Measurements from ENCODE around the gene LAMC2.

The LAMC2 gene

DNA sequence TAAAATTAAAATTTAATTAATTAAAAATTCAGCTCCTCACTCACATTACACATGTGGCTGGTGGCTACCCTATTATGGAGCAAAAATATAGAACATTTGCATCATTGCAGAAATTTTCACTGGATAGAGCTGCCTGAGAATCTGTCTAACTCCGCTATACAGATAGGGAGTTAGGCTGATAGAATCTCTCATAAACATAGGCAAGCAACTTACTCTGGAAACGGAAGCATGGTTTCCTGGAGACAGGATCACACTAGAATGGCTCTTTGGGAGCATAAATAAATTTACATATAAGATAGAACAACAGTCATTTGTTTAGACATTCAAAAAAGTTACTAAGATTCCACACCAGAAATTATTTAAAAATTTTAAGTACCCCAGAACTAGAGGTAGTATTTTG is 12.2 kb upstream of the LAMC2 start:
- DNase-seq (ENCODE audit: low spot score) = no peak

DNA sequence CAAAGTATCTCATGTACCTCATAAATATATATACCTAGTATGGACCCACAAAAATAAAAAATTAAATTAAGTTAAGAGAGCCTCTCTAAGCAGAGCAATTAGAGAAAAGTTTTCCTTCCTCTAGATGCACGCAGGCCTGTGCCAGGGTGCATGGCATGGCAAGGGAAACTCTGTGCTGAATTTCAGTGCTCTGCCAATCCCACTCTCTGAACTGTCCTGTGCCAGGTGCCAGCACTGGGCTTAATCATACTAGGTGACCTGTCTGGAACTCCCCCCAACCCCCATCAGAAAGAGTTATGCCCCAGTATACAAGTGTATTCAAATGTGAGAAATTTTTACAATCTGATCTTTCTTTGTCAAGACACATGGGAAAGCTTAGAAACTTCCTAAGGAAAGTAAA is 10.4 kb upstream of the LAMC2 start:
- DNase-seq (ENCODE audit: low spot score) = no peak

DNA sequence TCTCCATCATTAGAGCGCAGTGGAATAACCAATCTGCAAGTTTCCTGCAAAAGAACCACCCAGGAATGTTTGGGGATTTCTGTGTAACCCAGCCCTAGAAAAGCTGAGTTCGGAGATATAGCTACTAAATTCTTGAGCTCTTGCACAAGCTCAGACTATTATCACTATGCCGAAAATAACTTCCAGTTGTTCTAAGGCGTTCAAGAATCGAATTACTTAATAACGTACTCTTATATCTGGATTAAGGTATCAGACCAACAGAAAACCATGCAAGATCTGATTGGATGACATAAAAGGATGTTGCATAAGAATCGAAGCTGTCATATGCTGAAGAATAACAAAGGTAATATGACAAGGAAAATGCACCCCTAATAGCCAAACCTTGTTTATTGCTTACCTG is 7.5 kb upstream of the LAMC2 start:
- DNase-seq (ENCODE audit: low spot score) = no peak

DNA sequence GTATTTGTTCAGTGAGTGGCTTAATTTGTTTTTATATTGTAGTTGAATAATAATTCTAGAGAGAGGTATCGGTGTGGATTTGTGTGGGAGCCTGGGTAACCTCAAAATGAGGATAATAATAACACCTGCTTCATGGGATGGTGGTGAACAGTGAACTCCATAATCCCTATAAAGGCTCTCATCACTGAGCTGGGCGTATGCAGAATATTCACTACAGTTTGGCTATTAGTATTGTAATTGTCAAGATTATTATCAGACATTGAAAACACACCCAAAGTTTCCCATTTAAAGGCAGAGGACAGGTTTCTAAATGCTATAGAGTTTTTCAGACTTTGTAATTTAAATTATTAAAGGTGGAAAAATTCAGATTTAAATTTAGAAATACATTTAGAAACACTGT is 7.0 kb upstream of the LAMC2 start:
- no peak for DNase-seq (ENCODE audit: low spot score)

DNA sequence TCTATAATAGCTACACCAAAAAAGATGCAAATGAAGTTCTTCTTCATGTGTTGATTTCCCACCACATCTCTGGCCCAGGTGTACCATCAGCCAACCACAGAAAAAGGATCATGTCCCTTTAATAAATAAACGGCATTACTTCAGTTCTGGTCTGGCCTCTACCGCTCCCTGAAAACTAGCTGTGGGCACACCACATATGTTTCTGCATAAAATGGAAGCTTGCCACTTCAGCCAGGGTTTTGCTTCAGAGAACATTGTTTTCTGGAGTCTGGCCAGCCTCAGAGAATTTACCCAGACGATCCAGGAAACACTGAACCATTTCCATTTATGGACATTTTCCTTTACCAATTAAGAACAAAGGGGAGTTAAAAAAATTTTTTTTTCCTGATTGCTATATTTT is 5.8 kb upstream of the LAMC2 start:
- DNase-seq (ENCODE audit: low spot score) = no peak

DNA sequence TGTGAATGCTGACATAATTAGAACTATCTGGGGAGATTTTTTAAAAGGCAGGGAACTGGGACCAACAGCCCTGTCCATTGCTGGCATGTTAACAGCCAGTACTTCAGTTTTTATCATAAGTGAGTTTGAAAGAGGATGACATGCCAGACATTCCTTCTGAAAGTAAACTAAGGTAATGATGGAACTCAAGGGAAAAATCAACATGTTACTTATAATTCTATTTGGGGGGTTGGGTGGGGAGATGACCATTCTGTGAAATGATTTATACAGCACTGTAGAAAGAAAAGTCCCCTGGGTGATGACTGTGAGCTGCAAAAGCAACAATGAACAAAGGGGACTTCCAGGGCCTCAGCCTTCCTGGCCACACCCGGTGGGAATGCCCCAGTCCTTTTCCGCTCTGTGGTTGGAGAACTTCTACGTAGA is 5.4 kb upstream of the LAMC2 start:
- DNase-seq (ENCODE audit: low spot score) = no peak

DNA sequence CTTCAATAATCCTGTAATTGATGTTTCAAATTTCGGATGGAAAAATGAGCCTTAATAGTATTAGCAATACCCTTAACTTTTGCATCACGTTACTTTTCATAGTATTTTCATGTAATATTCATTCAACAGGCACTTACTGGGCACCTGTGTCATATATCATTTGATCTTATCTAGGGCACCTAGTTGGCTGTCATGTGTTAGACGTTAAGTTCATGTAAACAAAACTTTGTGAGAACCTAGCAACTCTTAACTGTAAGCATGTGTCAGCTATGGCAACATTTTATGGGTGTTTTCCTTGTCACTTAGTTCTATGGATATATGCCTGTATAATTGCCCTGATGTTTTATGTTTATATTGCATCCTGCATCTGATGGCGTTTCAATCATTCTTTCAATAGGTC is 777 bp downstream of the LAMC2 start:
- no peak for DNase-seq (ENCODE audit: low spot score)

DNA sequence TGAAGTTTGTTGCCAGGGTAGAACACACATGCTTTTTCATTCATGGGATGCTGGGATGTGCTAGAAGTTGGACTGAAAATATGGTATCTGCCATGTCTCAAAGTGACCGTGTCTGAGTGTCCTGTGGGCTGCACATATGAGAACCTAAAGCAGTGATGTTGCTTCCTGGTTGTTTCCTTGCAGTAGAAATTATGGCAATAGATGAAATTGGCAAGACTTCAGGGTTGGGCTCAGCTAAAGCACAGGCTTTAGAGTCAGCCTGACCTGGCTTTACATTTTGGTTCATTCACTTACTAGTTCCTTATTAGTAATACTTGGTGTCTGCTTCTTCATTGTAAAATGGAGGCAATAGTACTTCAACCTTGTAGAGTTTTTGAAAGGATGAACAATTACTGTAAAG is 2.2 kb downstream of the LAMC2 start:
- DNase-seq (ENCODE audit: low spot score) = no peak

DNA sequence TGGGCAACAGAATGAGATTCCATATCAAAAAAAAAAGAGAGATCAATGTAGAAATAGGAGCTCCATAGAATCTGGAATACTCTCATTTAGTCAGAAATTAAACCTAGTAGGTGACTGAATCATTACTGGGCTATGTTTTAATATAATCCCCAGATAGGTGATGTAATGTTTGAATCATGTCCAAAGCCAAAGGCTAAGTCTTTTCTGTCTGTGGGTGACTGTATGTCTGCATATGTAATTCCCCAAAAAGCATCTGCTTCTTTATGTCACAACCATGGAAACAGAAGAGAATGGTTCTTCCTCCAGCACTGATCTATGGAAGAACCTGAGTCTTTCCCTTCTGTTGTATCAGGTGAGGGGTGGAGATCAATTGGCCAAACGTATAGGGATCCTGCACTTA is 5.8 kb downstream of the LAMC2 start:
- DNase-seq (ENCODE audit: low spot score) = no peak

DNA sequence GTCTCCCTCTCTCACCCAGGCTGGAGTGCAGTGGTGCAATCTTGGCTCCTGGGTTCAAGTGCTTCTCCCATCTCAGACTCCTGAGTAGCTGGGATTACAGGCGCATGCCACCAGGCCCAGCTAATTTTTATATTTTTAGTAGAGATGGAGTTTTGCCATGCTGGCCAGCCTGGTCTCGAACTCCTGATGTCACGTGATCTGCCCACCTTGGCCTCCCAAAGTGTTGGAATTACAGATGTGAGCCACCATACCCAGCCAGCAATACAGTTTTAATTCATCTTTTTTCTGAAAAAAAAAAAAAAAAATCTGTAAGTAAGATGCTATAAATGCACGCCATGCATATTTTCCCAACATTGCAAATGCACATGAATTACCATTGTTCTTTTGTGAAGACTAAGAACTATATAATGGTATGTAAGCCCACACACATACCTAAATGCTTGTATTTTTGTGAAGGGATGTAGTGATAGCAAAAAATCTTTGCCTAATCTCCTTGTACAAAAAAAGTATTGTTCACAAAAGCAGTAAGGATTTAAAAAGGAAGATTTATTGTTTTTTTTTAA is 8.0 kb downstream of the LAMC2 start:
- no peak for DNase-seq (ENCODE audit: low spot score)

DNA sequence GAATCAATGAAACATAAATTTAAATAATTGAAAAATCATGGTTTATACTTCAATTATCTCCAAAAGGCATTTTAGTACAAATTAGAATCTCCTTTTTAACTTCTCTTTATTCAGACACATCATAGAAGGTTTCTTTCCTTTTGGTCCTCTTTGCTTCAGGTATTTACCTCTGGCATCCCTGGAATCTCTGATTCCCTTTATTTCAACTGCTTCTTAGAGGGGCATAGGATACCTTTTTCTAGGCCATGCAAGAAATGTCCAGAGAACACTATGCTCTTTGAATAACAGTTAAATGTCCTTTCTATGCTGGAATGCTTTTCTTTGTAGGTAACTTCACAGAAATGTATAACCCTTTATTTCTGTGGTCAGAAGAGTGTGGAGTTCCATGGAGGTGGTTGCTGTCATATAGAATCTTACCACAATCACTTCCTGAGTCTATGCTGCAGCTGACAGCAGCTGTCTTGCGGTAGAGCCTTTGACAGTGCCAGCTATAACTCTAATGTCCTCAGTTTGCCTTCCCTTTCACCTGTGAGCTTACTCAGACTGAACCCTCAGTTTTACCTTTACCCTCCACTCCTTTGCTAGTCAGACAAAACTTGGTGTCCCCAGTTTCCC is 8.6 kb downstream of the LAMC2 start:
- DNase-seq (ENCODE audit: low spot score) = no peak

DNA sequence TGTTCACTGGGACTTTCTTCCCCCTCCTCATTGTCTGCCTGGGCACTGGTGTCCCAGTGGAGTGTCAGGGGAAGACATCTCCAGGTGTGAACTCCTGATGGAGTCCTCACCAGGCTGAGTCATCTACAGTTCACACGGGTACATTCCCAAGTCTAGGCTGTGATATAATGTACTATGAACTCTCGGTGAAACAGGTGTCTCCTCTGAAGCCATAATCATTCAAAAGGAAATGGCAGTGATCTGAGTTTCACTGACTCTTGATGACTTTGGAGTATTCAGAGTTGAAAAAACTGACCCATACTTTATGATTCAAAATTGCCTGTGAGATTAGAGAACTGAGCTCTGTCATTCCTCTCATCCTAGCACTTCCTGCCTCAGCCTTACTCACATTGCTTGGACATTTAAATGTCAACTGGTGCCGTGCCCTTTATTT is 9.1 kb downstream of the LAMC2 start:
- no peak for DNase-seq (ENCODE audit: low spot score)

DNA sequence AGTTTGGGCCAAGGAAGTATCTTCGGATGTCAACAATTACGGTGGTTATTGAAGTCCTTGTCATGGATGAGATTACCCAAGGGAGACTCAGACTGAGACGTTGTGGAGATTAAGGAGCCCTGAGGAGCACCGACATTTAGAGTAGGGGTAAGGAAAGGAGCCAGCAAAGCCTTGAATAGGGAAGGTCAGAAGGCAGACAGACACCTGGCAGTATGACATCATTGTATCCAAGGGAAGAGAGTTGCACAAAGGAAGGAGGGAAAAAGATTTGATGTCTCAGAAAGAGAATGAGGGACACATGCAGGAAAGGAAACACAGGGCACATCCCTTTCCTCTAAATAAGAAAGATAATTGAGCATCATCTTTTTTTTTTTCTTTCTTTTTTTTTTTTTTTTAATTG is 11.7 kb downstream of the LAMC2 start:
- DNase-seq (ENCODE audit: low spot score) = no peak

DNA sequence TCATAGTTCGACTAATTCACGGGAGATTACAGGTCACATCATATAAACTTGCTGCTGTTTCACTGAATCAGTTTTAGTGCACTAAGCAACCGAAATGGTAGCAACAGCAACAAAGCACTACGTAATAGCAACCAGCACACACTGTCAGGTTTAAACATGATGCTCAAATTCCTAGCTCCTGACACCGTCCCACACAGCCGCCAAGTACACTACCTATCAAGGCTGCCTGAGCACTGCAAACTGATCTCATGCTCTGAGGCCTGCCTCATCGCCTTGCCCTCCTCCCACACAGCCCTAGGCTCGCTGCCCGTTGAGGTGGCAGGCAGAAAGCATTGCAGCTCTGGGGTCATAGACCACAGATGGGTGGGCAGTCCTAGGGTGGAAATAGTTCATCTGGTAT is 12.4 kb downstream of the LAMC2 start:
- no peak for DNase-seq (ENCODE audit: low spot score)

DNA sequence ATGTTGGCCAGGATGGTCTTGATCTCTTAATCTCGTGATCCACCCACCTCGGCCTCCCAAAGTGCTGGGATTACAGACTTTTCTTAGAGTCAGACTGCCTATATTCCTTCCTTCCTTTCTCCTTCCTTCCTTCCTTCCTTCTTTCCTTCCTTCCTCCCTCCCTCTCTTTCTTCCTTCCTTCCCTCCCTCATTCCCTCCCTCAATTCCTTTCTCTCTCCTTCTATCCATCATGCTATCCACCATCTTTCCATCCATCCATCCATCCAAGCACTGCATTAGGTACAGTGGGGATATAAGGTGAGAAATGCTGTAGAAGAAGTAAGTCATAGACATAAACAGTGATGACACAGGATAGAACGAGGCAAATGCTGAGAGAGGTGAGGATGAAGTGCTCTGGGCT is 13.2 kb downstream of the LAMC2 start:
- no peak for DNase-seq (ENCODE audit: low spot score)

DNA sequence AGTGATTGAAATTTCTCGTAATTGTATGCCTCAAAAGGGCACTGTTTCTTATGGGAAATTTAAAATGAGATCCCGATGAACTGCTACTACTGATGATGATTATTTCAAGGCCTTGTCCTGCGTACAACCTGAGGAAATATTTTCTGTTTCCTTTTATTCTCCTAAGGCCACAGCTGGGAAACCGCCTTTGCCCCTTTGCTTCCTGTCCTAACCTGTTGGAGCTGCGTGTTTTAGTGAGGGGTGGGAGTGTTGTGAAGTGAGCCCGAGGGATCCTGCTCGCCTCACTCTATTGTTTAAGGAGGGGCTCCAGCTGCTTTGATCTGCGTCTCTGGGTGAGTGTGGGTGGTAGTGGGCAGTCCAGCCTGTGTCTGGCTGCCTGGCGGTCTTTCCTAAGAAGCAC is 14.4 kb downstream of the LAMC2 start:
- DNase-seq (ENCODE audit: low spot score) = no peak

DNA sequence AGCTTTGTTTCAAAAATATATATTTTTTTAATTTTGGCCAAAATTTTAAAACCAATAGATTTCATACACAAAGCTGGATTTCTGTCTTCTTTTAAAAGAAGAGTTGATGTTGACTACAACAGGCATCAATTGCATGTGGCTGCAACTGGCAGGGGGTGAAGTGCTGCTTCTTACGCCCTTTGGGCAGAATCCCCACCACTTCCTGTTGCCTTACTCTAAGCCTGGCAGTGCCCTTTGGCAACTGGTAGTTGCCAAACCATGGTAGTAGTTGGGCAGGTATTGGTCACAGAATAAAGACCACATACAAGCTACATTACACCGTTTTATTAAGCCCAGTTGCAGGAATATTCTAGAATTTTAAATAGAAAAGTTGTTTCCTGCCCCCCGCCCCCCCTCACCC is 17.0 kb downstream of the LAMC2 start:
- no peak for DNase-seq (ENCODE audit: low spot score)

DNA sequence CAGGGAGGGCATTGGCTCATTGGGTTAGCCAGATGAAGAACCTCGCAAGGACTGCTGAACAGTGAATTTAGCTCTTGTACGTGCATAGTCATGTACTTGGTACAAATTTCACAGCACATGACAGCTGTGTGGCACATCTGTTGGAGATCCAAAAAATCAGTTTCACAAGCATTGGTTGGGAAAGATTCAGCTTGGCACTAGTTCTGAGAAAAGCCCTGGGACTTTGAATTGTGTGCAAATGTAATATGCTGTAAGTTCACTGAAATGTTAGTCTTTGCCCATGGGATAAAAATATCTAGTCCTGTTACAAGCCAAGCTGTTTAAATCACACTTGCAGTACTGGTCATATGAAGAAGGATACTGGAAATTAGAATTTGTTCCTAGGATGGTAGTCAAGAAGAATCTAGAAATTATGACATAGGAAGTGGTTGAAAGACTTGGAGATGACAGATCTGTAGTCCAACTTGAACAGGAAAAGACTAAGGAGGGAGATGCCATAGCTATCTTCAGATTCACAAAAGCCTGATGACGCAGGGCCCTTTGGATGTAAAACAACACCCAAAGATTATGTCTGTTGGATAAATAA is 19.2 kb downstream of the LAMC2 start:
- no peak for DNase-seq (ENCODE audit: low spot score)

DNA sequence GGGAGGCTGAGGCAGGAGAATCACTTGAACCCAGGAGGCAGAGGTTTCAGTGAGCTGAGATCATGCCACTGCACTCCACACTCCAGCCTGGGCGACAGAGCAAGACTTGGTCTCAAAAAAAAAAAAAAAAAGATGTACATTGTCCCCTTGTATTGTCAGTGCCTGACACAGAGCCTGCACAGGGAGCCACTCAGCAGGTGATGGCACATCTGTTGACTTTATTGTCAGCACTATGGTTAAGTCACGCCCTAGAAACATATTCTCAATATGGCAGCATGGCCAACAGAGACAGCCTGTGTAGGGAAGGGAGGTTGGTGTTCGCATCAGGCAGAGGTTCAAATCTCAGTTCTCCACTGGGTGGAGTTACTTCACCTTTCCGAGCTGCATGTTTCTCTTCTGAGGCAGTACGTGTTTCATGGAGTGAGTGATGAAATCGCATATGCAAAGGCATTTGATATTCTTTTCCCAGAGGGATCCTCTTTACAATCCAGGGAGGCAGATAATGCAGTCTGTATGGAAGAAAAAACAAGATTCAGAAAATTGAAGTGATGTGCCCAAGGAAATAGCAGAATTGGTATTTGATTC is 20.6 kb downstream of the LAMC2 start:
- no peak for DNase-seq (ENCODE audit: low spot score)

DNA sequence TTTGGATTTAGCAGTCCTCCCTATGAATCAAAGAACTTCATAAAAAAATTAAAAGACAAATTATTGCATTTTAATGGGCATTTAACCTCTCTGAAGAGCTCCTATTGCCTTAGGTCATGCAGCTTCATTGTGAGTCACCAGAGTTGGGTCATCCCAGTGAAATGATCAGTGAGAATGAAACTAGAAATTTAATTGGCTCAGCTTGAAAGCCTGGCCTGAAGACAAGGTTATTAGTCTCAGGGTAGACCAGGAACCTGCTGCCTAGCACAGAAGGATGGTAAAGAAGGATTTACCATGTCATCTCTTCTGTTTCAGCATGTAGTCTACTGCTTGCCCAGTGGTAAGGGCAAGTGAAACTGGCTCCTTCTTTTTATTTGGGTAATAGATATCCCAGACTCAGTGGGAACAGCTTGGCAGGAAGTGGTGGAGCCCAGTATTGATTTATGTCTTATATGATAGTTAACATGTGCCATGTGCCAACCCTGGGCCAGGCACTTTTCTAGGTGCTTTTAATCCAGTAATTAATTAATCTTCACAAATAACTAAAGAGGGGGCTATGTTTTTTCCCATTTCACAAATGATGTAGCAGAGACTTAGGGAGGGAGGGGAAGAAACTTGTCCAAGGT is 23.6 kb downstream of the LAMC2 start:
- no peak for DNase-seq (ENCODE audit: low spot score)

DNA sequence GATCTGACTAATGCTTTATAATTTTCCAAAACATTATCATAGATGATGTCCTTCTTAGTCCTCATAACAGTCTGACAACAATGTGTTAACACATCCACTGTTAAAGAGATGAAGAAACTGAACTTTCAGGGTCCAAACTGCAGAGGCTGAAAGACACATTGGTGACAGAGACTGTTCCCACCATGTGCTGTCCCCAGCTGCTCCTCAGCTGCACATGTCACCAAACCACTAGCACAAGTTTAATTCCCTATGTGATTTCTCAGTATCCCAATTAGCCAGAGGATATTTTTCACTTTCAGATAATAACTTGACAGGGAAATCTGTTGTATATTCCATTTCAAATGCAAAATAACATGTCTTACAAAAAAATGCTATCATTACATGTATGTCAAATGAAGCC is 24.6 kb downstream of the LAMC2 start:
- no peak for DNase-seq (ENCODE audit: low spot score)

DNA sequence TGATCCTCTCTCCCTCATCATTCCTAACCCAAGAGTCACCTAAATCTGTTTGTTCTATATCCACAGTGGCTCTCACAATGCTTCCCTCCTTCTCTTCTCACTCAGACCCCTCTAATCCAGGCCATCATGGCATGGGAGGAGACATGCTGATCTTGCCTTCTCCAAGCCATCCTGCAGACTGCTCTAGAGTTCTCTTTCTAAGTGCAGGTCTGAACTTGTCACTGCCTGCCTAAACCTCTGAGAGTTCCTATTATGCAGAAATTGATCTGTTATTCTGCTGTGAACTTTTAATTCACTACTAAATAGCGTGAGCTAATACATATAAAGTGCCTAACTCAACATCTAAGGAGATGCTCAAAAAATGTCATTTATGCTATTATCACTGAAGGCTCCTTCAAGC is 26.8 kb downstream of the LAMC2 start:
- no peak for DNase-seq (ENCODE audit: low spot score)

Measured in left forelimb (tissue), 1 donor.